ENCODE data around the gene FCN3. TPM values are rescaled to one million over a fixed set of nuclear protein-coding genes. Genes with fewer than 3 reads are reported as not detected.

The FCN3 gene
- total RNA-seq, 1 donor from 2014 or later, result not detected

DNA sequence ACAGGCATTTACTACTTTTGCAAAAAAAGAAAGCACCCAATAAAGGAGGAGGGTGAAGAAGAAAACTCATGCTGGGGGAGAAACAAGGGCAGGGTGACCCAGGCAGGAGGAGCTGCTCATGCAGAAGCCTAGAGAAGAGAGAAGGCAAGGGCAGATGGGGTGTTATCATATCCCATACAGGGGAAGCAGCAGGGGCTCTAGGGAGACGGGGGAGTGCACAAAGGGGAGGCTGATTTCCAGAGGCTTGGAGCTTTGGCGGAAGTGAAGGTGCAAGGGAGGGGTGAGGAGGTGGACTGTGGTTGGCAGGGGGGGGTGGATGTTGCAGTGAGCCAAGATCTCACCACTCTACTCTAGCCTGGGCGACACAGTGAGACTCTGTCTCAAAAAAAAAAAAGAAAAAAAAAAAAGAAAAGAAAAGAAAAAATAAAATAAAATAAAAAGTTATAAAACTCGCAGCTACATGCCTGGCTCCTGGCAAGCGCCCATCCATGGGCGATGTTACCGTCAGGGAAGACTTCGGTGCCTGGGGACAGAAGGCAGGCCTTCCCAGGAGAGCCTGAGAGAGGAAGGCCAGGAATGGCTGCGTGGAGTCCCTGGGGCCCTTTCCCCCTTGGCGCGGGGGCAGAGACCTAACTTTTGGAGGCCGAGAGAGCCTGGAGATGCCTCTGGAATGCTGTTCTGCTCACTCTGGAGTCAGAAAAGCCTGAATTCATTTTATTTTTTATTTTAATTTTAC lies 3.3 kb upstream of the FCN3 start:
- no peak for TF ChIP-seq CTCF (conservative IDR thresholded peaks at IDR 0.05; ENCODE audit: low read depth, low read length)
- DNase-seq (ENCODE audit: low read depth), result no peak
- no peak overlapping the region for H3K4me3 ChIP-seq (ENCODE audit: low read depth, low read length)

- no peak overlapping the region for H3K4me3 ChIP-seq (ENCODE audit: low read depth, low read length)
- peak; percentile 43 for TF ChIP-seq CTCF (conservative IDR thresholded peaks at IDR 0.05; ENCODE audit: low read depth, low read length)
- DNase-seq (ENCODE audit: low read depth), result no peak
Measured at GRCh38 chr1:27372808-27373690, 1.6 kb downstream of the FCN3 start.

- peak; percentile 70 for DNase-seq (ENCODE audit: low read depth)
- H3K4me3 ChIP-seq (ENCODE audit: low read depth, low read length), result no peak overlapping the region
Measured at GRCh38 chr1:27372022-27372807, 2.4 kb downstream of the FCN3 start.

GRCh38 chr1:27368869-27369582 lies 5.6 kb downstream of the FCN3 start:
- DNase-seq (ENCODE audit: low read depth), result no peak
- no peak overlapping the region for H3K4me3 ChIP-seq (ENCODE audit: low read depth, low read length)
- TF ChIP-seq CTCF (conservative IDR thresholded peaks at IDR 0.05; ENCODE audit: low read depth, low read length), result peak; percentile 44

More at GRCh38 chr1:27372022-27372807, 2.4 kb downstream of the FCN3 start:
- TF ChIP-seq CTCF (conservative IDR thresholded peaks at IDR 0.05; ENCODE audit: low read depth, low read length), result no peak

DNA sequence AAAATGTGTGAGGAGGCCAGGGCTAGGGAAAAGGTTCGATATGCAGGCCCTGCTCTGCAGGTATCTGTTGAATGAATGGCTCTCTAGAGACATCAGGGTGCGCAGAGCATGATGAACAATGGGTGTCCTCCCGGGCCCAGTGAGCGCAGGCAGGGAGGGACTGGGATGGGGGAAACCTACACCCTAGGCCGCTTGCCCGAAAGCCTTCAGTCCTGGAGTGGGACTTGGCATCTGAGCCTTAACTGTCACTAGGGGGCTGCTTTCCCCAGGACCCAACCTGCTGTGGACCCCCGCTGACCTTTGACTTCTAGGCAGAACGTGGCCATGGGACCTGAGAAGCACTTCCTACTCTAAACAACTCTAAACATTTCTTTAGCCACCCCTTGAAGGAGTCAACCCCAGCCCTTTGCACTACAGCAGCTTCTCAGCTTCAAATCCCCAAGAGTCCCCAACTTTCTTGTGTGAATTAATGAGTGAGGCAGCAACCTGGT lies 7.4 kb downstream of the FCN3 start:
- no peak for DNase-seq (ENCODE audit: low read depth)
- peak overlapping the region; percentile 80 for H3K4me3 ChIP-seq (ENCODE audit: low read depth, low read length)
- no peak for TF ChIP-seq CTCF (conservative IDR thresholded peaks at IDR 0.05; ENCODE audit: low read depth, low read length)

Data from epithelial cell of proximal tubule (primary cell).